HepG2 (cell line): ENCODE results near the gene CHAF1A. TPM values are rescaled to one million over a fixed set of nuclear protein-coding genes. Genes with fewer than 3 reads are reported as not detected.

Source experiments
- ATAC-seq: fragments of 200-7000 bp; cut with Tn5 transposase; 3 replicates; pipeline ENCODE4 v1.9.1; 2020; ENCODE audit warnings: mild to moderate bottlenecking, moderate library complexity
- BruUV-seq: library from RNA; stranded (reverse); fragments of 400-500 nt; replicated peaks from 2 replicates; lab custom pipeline; 2021; lab: Mats Ljungman, UMichigan
- CTCF ChIA-PET: fragments of 300-600 bp; formaldehyde crosslinking; extraction: SDS; loops from one replicate; lab custom pipeline; 2021; ENCODE audit warnings: low total read pairs, inconsistent platforms, low intra/inter-chr PET ratio; lab: Yijun Ruan, JAX
- POLR2A ChIA-PET: fragments of 350-600 bp; sonication (Branson Sonifier 250); formaldehyde crosslinking; loops from one replicate; lab custom pipeline; 2020; ENCODE audit warnings: antibody characterized with exemption, inconsistent platforms; lab: Yijun Ruan, JAX
- DNase-seq: peaks from one replicate; pipeline ENCODE4 v3.0.0-alpha.2; 2015; ENCODE audit warnings: low spot score
- FAIRE-seq: peaks from 3 replicates; lab custom pipeline; 2011; peaks lifted over from hg19 to GRCh38; lab: Jason Lieb, UNC
- H2AFZ ChIP-seq: one replicate; pipeline ENCODE4 v1.6.1; 2011; ENCODE audit warnings: low read length, inconsistent platforms
- H3K27ac ChIP-seq: fragments of 300-600 bp; 3 replicates; pipeline ENCODE4 v1.8.0; 2011; ENCODE audit warnings: mixed run types, mild to moderate bottlenecking, mixed read lengths, low read length, inconsistent platforms; ENCODE audit not compliant: insufficient read depth; ENCODE audit errors: extremely low read length
- H3K27me3 ChIP-seq, 2 experiments: fragments of 200-600 bp in 1 of 2; 2 replicates in 1 of 2; 3 replicates in 1 of 2; pipeline versions ENCODE4 v1.6.0 to v1.8.0; 2011; ENCODE audit warnings: low read length in 2 of 2, mild to moderate bottlenecking in 2 of 2, moderate library complexity in 2 of 2, inconsistent platforms in 1 of 2; ENCODE audit not compliant: insufficient read depth in 2 of 2, control insufficient read depth in 1 of 2
- H3K36me3 ChIP-seq, 2 experiments: fragments of 200-600 bp in 1 of 2; replicated peaks in 1 of 2; 2 replicates in 1 of 2; 3 replicates in 1 of 2; pipeline versions ENCODE4 v1.5.1 to v1.8.0; 2011; ENCODE audit warnings: low read length in 2 of 2, inconsistent platforms in 1 of 2; ENCODE audit not compliant: insufficient read depth in 2 of 2, control insufficient read depth in 1 of 2
- H3K4me1 ChIP-seq: 2 replicates; pipeline ENCODE4 v1.5.1; 2012; ENCODE audit warnings: low read length, inconsistent platforms; ENCODE audit not compliant: insufficient read depth
- H3K4me2 ChIP-seq: 2 replicates; pipeline ENCODE4 v1.6.0; 2011; ENCODE audit warnings: low read depth, low read length, inconsistent platforms
- H3K4me3 ChIP-seq, 3 experiments: fragments of 200-600 bp in 1 of 3; sonication (generic), shearing (Covaris generic) in 1 of 3; replicated peaks in 1 of 3; 2 replicates each; pipeline ENCODE4 v1.5.1; 2011 to 2016; ENCODE audit warnings: low read length in 3 of 3, inconsistent platforms in 2 of 3, low read depth in 2 of 3, mild to moderate bottlenecking in 2 of 3, control low read depth in 1 of 3, mixed read lengths in 1 of 3; ENCODE audit not compliant: insufficient read depth in 1 of 3
- H3K79me2 ChIP-seq: one replicate; pipeline ENCODE4 v1.6.1; 2011; ENCODE audit warnings: low read length, inconsistent platforms; ENCODE audit not compliant: insufficient read depth
- H3K9ac ChIP-seq: 2 replicates; pipeline ENCODE4 v1.6.0; 2011; ENCODE audit warnings: mild to moderate bottlenecking, low read depth, low read length, inconsistent platforms; ENCODE audit not compliant: insufficient read depth
- H3K9me3 ChIP-seq: 2 replicates; pipeline ENCODE4 v1.5.1; 2012; ENCODE audit warnings: mild to moderate bottlenecking, low read length
- H4K20me1 ChIP-seq: 2 replicates; pipeline ENCODE4 v1.6.0; 2011; ENCODE audit warnings: inconsistent platforms, mild to moderate bottlenecking, low read length, moderate library complexity; ENCODE audit not compliant: insufficient read depth
- RBM39 ChIP-seq: fragments of 200-400 bp; formaldehyde crosslinking; IDR thresholded peaks from one replicate; pipeline ENCODE4 v1.6.1; 2018; ENCODE audit warnings: antibody characterized with exemption, mild to moderate bottlenecking, low read depth, low read length; ENCODE audit not compliant: poor library complexity, severe bottlenecking
- ZNF382 ChIP-seq: sonication (generic); formaldehyde crosslinking; IDR thresholded peaks from 2 replicates; pipeline ENCODE4 v1.5.0; 2020; ENCODE audit warnings: missing genetic modification reagents, mild to moderate bottlenecking, borderline replicate concordance
- WGBS: methylation state at CpG from one replicate; pipeline ENCODE4 v1.1.6; 2017; ENCODE audit warnings: low lambda C conversion rate; 5-methylcytosine and 5-hydroxymethylcytosine counted together
- in situ Hi-C: cut with HindIII; loops from 2 replicates; pipeline ENCODE4 v1.10.0; 2017; ENCODE audit warnings: low pct_unique_long_range_greater_than_20kb; ENCODE audit not compliant: extremely low pct_ligation_motif_present
- intact Hi-C: fragments of 100-400 bp; cut with micrococcal nuclease; formaldehyde crosslinking; loops from one replicate; pipeline ENCODE4 v1.10.0; 2022; ENCODE audit not compliant: unreplicated experiment
- polyA plus RNA-seq, 8 experiments: library from polyadenylated mRNA; depleted of rRNA in 3 of 8; stranded (reverse) in 7 of 8; unstranded in 1 of 8; fragments of >200 nt; fragmentation: Illumina TruSeq in 4 of 8; extraction: Trizol in 4 of 8; gene quantifications; 2 replicates each; pipeline versions ENCODE4 v1.2.1 to v1.2.3, GENCODE V29; 2011 to 2016; ENCODE audit warnings: low read depth in 4 of 8, missing spikeins in 1 of 8, mixed read lengths in 1 of 8; ENCODE audit not compliant: insufficient read depth in 1 of 8
- total RNA-seq, 5 experiments: library from RNA; depleted of rRNA; stranded (reverse); fragments of >200 nt; fragmentation: Illumina TruSeq; extraction: Trizol; gene quantifications; 2 replicates each; pipeline ENCODE4 v1.2.3, GENCODE V29; 2016; ENCODE audit warnings: low read depth in 1 of 5
- TF ChIP-seq, protein P1 (sequence below): sonication (generic); formaldehyde crosslinking; IDR thresholded peaks from 2 replicates; pipeline ENCODE4 v1.4.0; 2020; ENCODE audit warnings: mild to moderate bottlenecking, missing genetic modification reagents, borderline replicate concordance
- TF ChIP-seq, protein P2 (sequence below): sonication (generic); formaldehyde crosslinking; IDR thresholded peaks from 2 replicates; pipeline ENCODE4 v1.8.1; 2023; ENCODE audit warnings: mild to moderate bottlenecking, missing genetic modification reagents
- TF ChIP-seq, protein P3 (sequence below): sonication (generic); formaldehyde crosslinking; IDR thresholded peaks from 2 replicates; pipeline ENCODE4 v1.4.0; 2020; ENCODE audit warnings: missing genetic modification reagents
- TF ChIP-seq, protein P4 (sequence below): sonication (generic); formaldehyde crosslinking; IDR thresholded peaks from 2 replicates; pipeline ENCODE4 v1.4.0; 2020; ENCODE audit warnings: mild to moderate bottlenecking, missing genetic modification reagents

CHAF1A gene
- total and polyA plus RNA-seq, 2 of the 13 experiments (the other 11 are each of a cell fraction or from before 2014, with no cell fraction given) = 11.0 to 34.8 TPM

DNA sequence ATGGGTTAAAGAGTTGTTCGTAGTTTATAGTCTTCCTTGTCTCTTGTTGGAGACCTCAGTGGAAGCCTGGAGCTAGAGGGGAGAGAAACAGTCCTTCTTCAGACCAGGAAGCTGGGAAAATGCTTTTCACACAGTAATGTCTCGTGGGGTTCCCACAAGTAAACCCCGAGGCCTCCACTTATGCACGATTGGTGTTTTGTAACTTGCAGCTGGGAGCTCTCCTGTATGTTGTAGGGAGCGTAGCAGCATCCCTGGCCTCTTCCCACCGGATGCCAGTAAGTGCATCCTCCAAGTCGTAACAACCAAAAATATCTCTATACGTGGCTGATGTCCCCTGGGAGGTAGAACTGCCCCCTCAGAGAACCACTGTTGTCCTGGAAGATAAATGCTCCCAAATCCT is 3.5 kb downstream of the CHAF1A start:
- TF ChIP-seq, protein P1, sequence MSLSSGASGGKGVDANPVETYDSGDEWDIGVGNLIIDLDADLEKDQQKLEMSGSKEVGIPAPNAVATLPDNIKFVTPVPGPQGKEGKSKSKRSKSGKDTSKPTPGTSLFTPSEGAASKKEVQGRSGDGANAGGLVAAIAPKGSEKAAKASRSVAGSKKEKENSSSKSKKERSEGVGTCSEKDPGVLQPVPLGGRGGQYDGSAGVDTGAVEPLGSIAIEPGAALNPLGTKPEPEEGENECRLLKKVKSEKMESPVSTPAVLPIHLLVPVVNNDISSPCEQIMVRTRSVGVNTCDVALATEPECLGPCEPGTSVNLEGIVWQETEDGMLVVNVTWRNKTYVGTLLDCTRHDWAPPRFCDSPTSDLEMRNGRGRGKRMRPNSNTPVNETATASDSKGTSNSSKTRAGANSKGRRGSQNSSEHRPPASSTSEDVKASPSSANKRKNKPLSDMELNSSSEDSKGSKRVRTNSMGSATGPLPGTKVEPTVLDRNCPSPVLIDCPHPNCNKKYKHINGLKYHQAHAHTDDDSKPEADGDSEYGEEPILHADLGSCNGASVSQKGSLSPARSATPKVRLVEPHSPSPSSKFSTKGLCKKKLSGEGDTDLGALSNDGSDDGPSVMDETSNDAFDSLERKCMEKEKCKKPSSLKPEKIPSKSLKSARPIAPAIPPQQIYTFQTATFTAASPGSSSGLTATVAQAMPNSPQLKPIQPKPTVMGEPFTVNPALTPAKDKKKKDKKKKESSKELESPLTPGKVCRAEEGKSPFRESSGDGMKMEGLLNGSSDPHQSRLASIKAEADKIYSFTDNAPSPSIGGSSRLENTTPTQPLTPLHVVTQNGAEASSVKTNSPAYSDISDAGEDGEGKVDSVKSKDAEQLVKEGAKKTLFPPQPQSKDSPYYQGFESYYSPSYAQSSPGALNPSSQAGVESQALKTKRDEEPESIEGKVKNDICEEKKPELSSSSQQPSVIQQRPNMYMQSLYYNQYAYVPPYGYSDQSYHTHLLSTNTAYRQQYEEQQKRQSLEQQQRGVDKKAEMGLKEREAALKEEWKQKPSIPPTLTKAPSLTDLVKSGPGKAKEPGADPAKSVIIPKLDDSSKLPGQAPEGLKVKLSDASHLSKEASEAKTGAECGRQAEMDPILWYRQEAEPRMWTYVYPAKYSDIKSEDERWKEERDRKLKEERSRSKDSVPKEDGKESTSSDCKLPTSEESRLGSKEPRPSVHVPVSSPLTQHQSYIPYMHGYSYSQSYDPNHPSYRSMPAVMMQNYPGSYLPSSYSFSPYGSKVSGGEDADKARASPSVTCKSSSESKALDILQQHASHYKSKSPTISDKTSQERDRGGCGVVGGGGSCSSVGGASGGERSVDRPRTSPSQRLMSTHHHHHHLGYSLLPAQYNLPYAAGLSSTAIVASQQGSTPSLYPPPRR (CRISPR knock-in tag) = no peak
- TF ChIP-seq ZNF382 (CRISPR knock-in tag) = no peak
- no peak for TF ChIP-seq RBM39
- TF ChIP-seq, protein P2, sequence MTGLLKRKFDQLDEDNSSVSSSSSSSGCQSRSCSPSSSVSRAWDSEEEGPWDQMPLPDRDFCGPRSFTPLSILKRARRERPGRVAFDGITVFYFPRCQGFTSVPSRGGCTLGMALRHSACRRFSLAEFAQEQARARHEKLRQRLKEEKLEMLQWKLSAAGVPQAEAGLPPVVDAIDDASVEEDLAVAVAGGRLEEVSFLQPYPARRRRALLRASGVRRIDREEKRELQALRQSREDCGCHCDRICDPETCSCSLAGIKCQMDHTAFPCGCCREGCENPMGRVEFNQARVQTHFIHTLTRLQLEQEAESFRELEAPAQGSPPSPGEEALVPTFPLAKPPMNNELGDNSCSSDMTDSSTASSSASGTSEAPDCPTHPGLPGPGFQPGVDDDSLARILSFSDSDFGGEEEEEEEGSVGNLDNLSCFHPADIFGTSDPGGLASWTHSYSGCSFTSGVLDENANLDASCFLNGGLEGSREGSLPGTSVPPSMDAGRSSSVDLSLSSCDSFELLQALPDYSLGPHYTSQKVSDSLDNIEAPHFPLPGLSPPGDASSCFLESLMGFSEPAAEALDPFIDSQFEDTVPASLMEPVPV (CRISPR knock-in tag) = no peak
- TF ChIP-seq, protein P3, sequence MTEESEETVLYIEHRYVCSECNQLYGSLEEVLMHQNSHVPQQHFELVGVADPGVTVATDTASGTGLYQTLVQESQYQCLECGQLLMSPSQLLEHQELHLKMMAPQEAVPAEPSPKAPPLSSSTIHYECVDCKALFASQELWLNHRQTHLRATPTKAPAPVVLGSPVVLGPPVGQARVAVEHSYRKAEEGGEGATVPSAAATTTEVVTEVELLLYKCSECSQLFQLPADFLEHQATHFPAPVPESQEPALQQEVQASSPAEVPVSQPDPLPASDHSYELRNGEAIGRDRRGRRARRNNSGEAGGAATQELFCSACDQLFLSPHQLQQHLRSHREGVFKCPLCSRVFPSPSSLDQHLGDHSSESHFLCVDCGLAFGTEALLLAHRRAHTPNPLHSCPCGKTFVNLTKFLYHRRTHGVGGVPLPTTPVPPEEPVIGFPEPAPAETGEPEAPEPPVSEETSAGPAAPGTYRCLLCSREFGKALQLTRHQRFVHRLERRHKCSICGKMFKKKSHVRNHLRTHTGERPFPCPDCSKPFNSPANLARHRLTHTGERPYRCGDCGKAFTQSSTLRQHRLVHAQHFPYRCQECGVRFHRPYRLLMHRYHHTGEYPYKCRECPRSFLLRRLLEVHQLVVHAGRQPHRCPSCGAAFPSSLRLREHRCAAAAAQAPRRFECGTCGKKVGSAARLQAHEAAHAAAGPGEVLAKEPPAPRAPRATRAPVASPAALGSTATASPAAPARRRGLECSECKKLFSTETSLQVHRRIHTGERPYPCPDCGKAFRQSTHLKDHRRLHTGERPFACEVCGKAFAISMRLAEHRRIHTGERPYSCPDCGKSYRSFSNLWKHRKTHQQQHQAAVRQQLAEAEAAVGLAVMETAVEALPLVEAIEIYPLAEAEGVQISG = no peak
- TF ChIP-seq, protein P4, sequence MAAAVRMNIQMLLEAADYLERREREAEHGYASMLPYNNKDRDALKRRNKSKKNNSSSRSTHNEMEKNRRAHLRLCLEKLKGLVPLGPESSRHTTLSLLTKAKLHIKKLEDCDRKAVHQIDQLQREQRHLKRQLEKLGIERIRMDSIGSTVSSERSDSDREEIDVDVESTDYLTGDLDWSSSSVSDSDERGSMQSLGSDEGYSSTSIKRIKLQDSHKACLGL = no peak
- H3K27me3 ChIP-seq = no peaks in the 10 kb centered on the region; a peak in 1 of 5 replicates
- H3K4me1 ChIP-seq = peaks cover 56% of the 10 kb centered on the region
- CTCF ChIA-PET = no interaction called here
- H3K9me3 ChIP-seq = no peaks in the 10 kb centered on the region
- peak overlapping the region; percentile 35 for H3K27ac ChIP-seq
- no peak for DNase-seq
- FAIRE-seq = no peak
- peaks cover 5 to 24% of the 10 kb centered on the region in 2 experiments for H3K36me3 ChIP-seq
- H3K79me2 ChIP-seq = peaks cover 49% of the 10 kb centered on the region
- in situ Hi-C loops (no loop called here), intact Hi-C loops (no loop called here)
- WGBS = 91% methylated on average over 8 of the region's 8 CpGs
- H4K20me1 ChIP-seq = no peaks in the 10 kb centered on the region; the same call in 1 of the 2 replicates
- ATAC-seq = no peak
- H3K4me2 ChIP-seq = no peak overlapping the region
- no peak overlapping the region for H2AFZ ChIP-seq
- BruUV-seq = no TSS peak
- POLR2A ChIA-PET = interaction anchor here (0.8 to 1.4 kb wide), 6 partner anchors 10 to 95 kb away, joined by 3 to 8 read pairs (median 4); partner anchors contain the start of genes HDGFL2 and MPND
- 0 out of 2 replicates have a peak overlapping the region, but pooled peaks have one; percentile 7 for H3K9ac ChIP-seq
- no peak overlapping the region for H3K4me3 ChIP-seq
